ENCODE results near the gene NAV2.

DNA sequence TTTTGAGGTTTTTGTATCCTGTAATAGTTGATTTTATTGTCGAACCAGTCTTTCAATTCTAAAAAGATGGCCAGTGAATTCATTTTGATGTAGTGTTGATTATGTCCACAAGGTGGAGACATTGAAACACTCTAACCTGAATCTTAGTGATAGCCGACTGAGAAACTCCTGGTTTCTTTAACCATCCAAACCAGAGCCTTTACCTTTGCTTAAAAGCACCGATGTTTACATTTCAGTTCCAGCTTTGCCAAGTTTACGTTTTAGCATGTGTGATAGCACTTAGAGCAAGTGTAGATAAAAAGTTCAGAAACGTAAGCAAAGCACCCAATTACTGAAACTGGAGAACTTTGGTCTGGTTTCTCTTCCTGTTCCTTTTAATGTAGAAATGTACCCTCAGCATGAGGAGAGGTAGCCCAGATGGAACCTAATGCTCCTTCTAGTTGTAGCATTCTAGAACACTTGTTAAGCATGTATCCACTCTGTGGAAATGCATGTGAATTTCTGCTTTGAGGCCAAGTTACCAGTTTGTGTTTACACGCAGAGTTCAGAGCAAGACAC lies 239.0 kb downstream of the NAV2 start:
- TF ChIP-seq, protein P1, sequence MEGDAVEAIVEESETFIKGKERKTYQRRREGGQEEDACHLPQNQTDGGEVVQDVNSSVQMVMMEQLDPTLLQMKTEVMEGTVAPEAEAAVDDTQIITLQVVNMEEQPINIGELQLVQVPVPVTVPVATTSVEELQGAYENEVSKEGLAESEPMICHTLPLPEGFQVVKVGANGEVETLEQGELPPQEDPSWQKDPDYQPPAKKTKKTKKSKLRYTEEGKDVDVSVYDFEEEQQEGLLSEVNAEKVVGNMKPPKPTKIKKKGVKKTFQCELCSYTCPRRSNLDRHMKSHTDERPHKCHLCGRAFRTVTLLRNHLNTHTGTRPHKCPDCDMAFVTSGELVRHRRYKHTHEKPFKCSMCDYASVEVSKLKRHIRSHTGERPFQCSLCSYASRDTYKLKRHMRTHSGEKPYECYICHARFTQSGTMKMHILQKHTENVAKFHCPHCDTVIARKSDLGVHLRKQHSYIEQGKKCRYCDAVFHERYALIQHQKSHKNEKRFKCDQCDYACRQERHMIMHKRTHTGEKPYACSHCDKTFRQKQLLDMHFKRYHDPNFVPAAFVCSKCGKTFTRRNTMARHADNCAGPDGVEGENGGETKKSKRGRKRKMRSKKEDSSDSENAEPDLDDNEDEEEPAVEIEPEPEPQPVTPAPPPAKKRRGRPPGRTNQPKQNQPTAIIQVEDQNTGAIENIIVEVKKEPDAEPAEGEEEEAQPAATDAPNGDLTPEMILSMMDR (IDR thresholded peaks at IDR 0.05): peak; percentile 73
- TF ChIP-seq, protein P2, sequence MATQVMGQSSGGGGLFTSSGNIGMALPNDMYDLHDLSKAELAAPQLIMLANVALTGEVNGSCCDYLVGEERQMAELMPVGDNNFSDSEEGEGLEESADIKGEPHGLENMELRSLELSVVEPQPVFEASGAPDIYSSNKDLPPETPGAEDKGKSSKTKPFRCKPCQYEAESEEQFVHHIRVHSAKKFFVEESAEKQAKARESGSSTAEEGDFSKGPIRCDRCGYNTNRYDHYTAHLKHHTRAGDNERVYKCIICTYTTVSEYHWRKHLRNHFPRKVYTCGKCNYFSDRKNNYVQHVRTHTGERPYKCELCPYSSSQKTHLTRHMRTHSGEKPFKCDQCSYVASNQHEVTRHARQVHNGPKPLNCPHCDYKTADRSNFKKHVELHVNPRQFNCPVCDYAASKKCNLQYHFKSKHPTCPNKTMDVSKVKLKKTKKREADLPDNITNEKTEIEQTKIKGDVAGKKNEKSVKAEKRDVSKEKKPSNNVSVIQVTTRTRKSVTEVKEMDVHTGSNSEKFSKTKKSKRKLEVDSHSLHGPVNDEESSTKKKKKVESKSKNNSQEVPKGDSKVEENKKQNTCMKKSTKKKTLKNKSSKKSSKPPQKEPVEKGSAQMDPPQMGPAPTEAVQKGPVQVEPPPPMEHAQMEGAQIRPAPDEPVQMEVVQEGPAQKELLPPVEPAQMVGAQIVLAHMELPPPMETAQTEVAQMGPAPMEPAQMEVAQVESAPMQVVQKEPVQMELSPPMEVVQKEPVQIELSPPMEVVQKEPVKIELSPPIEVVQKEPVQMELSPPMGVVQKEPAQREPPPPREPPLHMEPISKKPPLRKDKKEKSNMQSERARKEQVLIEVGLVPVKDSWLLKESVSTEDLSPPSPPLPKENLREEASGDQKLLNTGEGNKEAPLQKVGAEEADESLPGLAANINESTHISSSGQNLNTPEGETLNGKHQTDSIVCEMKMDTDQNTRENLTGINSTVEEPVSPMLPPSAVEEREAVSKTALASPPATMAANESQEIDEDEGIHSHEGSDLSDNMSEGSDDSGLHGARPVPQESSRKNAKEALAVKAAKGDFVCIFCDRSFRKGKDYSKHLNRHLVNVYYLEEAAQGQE (IDR thresholded peaks at IDR 0.05; ENCODE audit: insufficient read depth in 1 of 2, low read depth in 2 of 2, low read length in 1 of 2): no peak
- TF ChIP-seq POLR2AphosphoS5 (IDR thresholded peaks at IDR 0.05; ENCODE audit: low read depth, low read length): no peak
- no peak for TF ChIP-seq SIN3A (IDR thresholded peaks at IDR 0.05; ENCODE audit: borderline replicate concordance, insufficient read depth, low read depth, low read length)
